Thyroid gland (tissue), 4 donors: ENCODE data around the gene GUK1. TPM values are rescaled to one million over a fixed set of nuclear protein-coding genes. Genes with fewer than 3 reads are reported as not detected.

Experiments used
- DNase-seq, 2 donors: peaks; one replicate each; pipeline ENCODE4 v3.0.0-alpha.2; 2019
- H3K27ac ChIP-seq, 3 donors: fragments of 200-600 bp; sonication (generic); 1 replicate in 2 of 3; 2 replicates in 1 of 3; pipeline ENCODE4 v1.5.1; 2016 to 2019; ENCODE audit warnings: mild to moderate bottlenecking in 1 of 3, moderate library complexity in 1 of 3
- H3K27me3 ChIP-seq: fragments of 200-600 bp; sonication (generic); one replicate; pipeline ENCODE4 v1.5.1; 2019
- H3K36me3 ChIP-seq, 2 donors: fragments of 200-600 bp; sonication (generic); one replicate each; pipeline ENCODE4 v1.5.1; 2016 to 2019
- H3K4me1 ChIP-seq, 2 donors: fragments of 200-600 bp; sonication (generic); one replicate each; pipeline ENCODE4 v1.5.1; 2017 to 2019
- H3K4me3 ChIP-seq, 3 donors: fragments of 200-600 bp; sonication (generic); replicated peaks in 1 of 3; 1 replicate in 2 of 3; 2 replicates in 1 of 3; pipeline ENCODE4 v1.5.1; 2016; ENCODE audit warnings: mild to moderate bottlenecking in 1 of 3
- H3K9me3 ChIP-seq: fragments of 200-600 bp; sonication (generic); one replicate; pipeline ENCODE4 v1.5.1; 2017
- CTCF ChIP-seq, 6 experiments: fragments of 200-600 bp in 3 of 6; fragments of 450-650 bp in 3 of 6; sonication (generic) in 3 of 6; IDR thresholded peaks; one replicate each; pipeline ENCODE4 v1.5.1; 2016 to 2019; ENCODE audit warnings: antibody characterized with exemption in 6 of 6, mild to moderate bottlenecking in 2 of 6, inconsistent platforms in 1 of 6, moderate library complexity in 1 of 6
- POLR2A ChIP-seq, 2 donors: fragments of 450-650 bp; IDR thresholded peaks; one replicate each; pipeline ENCODE4 v1.6.1; 2017; ENCODE audit warnings: antibody characterized with exemption in 2 of 2, mild to moderate bottlenecking in 2 of 2, moderate library complexity in 1 of 2
- WGBS, 2 donors: methylation state at CpG; one replicate each; pipeline ENCODE4 v1.1.5; 2017; 5-methylcytosine and 5-hydroxymethylcytosine counted together
- intact Hi-C: fragments of 100-400 bp; cut with DNase I; formaldehyde crosslinking; loops from one replicate; pipeline ENCODE4 v1.15.1; 2023
- total RNA-seq, 4 donors: library from RNA; depleted of rRNA; stranded (reverse); fragments of >200 nt; gene quantifications; one replicate each; pipeline ENCODE4 v1.2.3, GENCODE V29; 2016

Gene GUK1
- total RNA-seq, 4 donors from 2014 or later = 157 to 385 (median 283) TPM

GRCh38 chr1:228160201-228160761 is 20.2 kb downstream of the GUK1 start:
- intact Hi-C loops = no loop called here
- Histone ChIP-seq H3K27ac (no peak overlapping the region), H3K36me3 (no peaks in the 10 kb centered on the region), H3K27me3 (no peaks in the 10 kb centered on the region), H3K9me3 (no peaks in the 10 kb centered on the region), H3K4me3 (no peak overlapping the region), H3K4me1 (peaks cover 0 to 14% of the 10 kb centered on the region in 2 donors)
- TF ChIP-seq POLR2A (IDR thresholded peaks at IDR 0.05) (no peak), CTCF (IDR thresholded peaks at IDR 0.05) (no peak)
- WGBS, 2 donors = 66 to 68% methylated on average over 8 to 13 of the region's 15 CpGs
- DNase-seq = no peak

DNA sequence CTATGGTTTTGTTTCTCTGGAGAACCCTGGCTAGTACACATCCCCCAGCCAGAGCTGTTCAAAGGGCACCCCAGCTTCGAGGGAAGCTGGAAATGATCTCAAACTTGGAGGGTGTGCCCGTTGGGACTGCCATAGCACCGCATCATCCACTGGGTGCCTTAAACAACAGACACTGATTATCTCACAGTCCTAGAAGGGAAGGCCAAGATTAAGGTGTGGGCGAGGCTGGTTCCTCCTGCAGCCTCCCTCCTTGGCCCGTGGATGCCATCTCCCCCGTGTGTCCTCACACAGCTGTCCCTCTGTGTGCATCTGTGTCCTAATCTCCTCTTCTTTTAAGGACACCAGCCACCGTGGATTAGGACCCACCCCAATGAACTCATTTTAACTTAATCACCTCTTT is 21.3 kb downstream of the GUK1 start:
- Histone ChIP-seq H3K9me3 (no peaks in the 10 kb centered on the region), H3K4me3 (no peak overlapping the region), H3K4me1 (peaks cover 1 to 14% of the 10 kb centered on the region in 2 donors), H3K36me3 (no peaks in the 10 kb centered on the region), H3K27ac (peak overlapping the region in 2 of 3 donors; percentile 63 to 64), H3K27me3 (no peaks in the 10 kb centered on the region)
- WGBS, 2 donors = 53 to 56% methylated on average over 6 of the region's 7 CpGs
- intact Hi-C loops = no loop called here
- DNase-seq = no peak
- TF ChIP-seq CTCF (IDR thresholded peaks at IDR 0.05) = no peak
- no peak for TF ChIP-seq POLR2A (IDR thresholded peaks at IDR 0.05)

- WGBS, 2 donors = 68 to 83% methylated on average over 8 to 9 of the region's 9 CpGs
- no peak for DNase-seq
- Histone ChIP-seq H3K4me1 (peaks cover 6 to 16% of the 10 kb centered on the region in 2 donors), H3K27ac (peak overlapping the region; percentile 53 to 64 (median 63)), H3K4me3 (no peak overlapping the region), H3K9me3 (no peaks in the 10 kb centered on the region), H3K27me3 (no peaks in the 10 kb centered on the region), H3K36me3 (no peaks in the 10 kb centered on the region)
- intact Hi-C loops = no loop called here
- TF ChIP-seq CTCF (IDR thresholded peaks at IDR 0.05) (no peak), POLR2A (IDR thresholded peaks at IDR 0.05) (no peak)
Measured at GRCh38 chr1:228161866-228162265, 21.8 kb downstream of the GUK1 start.

- peak; percentile 38 to 40 for DNase-seq
- peaks cover 6 to 18% of the 10 kb centered on the region in 2 donors for H3K4me1 ChIP-seq
- TF ChIP-seq POLR2A (IDR thresholded peaks at IDR 0.05) = no peak
- TF ChIP-seq CTCF (IDR thresholded peaks at IDR 0.05) = no peak
- 34% methylated on average over 5 to 10 of the region's 14 CpGs for WGBS, 2 donors
- intact Hi-C loops = no loop called here
- no peaks in the 10 kb centered on the region for H3K9me3 ChIP-seq
- no peaks in the 10 kb centered on the region for H3K27me3 ChIP-seq
- peak overlapping the region; percentile 53 to 64 (median 63) for H3K27ac ChIP-seq
- H3K36me3 ChIP-seq = no peaks in the 10 kb centered on the region
- no peak overlapping the region for H3K4me3 ChIP-seq
Measured at GRCh38 chr1:228162286-228163006, 22.4 kb downstream of the GUK1 start.
